ENCODE data around the gene F8. TPM values are rescaled to one million over a fixed set of nuclear protein-coding genes. Genes with fewer than 3 reads are reported as not detected.
A peak's percentile ranks its signal among the peaks of the same experiment; 100 is the strongest.
"Not testable (repeated sequence)": the region's sequence is repeated elsewhere in the genome, so short reads cannot be mapped to it uniquely, and the experiment has no call there.

Gene F8
- total RNA-seq, 1 donor from 2014 or later: 8.9 TPM

- not testable (repeated sequence) for DNase-seq (ENCODE audit: low read depth in 2 of 2)
Measured at GRCh38 chrX:154817048-154817618, 205.4 kb downstream of the F8 start.

- not testable (repeated sequence) for DNase-seq (ENCODE audit: low read depth in 2 of 2)
Measured at GRCh38 chrX:154816326-154816898, 206.1 kb downstream of the F8 start.

- DNase-seq (ENCODE audit: low read depth in 2 of 2): no peak
Measured at GRCh38 chrX:154815274-154815818, 207.2 kb downstream of the F8 start.

- DNase-seq (ENCODE audit: low read depth in 2 of 2): no peak
Measured at GRCh38 chrX:154813801-154814200, 208.7 kb downstream of the F8 start.

DNA sequence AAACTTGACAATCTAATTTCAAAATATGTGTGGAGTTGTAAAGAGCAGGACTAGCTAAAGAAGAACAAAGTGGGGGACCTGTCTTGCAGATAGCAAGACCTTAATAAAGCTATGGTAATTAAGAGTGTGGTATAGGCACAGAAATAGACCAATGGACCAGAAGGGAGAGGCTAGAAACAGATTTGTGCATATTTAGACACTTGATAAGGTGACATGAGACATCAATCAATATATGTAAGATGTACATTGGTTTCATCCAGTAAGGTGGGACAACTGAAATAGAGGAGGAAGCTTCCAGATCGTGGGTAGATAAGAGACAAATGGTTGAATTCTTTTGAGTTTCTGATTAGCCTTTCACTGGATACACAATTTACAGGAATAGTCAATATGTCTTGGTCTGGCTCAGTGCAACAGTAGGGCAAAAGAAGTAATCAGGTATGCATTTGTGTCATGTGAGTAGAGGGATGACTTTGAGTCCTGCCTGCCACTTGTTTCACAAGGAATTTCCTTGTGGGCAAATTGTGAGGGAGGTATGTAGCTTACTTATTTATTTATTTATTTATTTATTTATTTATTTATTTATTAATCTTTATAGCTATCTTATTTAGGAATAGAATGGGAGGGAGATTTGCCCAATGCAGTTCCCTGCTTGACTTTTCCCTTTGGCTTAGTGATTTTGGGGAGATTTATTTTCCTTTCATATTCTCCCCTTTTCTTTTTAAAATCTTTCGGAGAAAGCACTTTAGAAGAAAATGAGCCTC lies 210.0 kb downstream of the F8 start:
- DNase-seq (ENCODE audit: low read depth in 2 of 2): no peak

- DNase-seq (ENCODE audit: low read depth in 2 of 2): no peak
Measured at GRCh38 chrX:154809939-154810665, 212.4 kb downstream of the F8 start.

DNA sequence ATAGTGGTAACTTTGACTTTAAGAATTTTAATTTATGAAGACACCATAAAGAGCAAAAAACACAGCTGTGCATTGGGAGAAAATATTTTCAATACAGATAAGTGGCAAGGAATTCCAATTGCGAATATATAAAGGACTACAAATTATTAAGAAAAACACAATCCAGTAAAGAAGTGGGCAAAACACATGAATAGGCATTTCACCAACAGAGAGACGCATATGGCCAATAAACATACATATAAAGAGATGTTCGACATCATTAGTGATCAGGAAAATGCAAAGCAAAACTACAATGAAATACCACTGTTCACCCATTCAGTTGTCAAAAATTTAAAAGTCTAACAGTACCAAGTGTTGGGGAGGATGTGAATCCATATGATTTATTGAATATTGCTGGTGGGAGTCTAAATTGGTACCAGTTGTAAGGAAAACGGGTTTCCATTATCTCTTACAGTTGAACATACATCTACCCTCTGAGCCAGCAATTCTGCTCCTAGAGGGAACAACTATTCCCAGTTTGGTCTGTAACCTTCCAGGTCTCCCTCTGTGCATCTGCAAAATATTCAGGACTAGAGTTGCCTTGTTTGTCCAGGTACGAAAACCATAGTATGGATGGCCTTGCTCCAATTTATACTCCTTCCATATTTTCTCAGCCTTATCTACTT lies 215.6 kb downstream of the F8 start:
- DNase-seq (ENCODE audit: low read depth in 2 of 2): no peak

GRCh38 chrX:154805696-154806091 lies 216.8 kb downstream of the F8 start:
- no peak for DNase-seq (ENCODE audit: low read depth in 2 of 2)

DNA sequence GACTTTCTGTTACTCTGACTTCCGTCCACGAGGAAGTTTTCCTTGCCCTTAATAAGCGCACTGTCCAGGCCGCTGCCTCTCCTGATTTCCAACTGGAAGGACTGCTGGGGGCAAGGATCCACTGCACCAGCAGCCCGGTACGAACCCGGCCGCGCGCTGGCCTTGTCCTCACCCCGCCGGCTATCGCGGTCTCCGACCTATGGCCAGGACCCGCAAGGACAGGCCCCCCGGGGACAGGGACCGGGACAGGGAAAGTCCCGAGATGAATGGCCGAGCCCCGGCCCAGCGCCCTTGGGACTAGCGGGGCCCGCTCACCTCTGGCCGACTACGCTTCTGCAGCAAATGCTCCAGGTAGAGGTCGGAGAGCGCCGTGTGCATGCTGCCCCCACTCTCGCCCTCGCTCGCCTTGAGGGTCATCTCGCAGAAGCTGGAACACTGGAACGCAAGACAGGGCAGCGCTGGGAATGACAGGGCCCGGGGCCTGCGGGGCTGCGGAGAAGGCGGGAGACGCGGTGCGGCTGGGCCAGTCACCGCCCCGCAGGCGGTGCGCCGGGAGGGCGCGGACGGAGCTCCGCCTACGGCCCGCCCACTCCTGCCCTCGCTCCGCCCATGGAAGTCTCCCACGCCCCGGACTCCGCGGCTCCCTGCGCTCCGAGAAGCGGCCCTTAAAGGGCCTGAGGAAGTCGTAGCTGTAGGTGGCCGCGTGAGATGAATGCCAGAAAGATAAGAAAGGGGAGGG lies 217.4 kb downstream of the F8 start, which contains the start of gene MPP1:
MPP1 (minus strand) TSS at position 529 of the 739 bp plus-strand sequence; CDS start at position 417, 112 bp downstream.
- peak in 1 of 2 donors; percentile 76 for DNase-seq (ENCODE audit: low read depth in 2 of 2)

GRCh38 chrX:154804261-154804956 lies 218.1 kb downstream of the F8 start:
- DNase-seq (ENCODE audit: low read depth in 2 of 2): no peak

GRCh38 chrX:154802947-154803346 lies 219.6 kb downstream of the F8 start:
- no peak for DNase-seq (ENCODE audit: low read depth in 2 of 2)

- DNase-seq (ENCODE audit: low read depth in 2 of 2): peak in 1 of 2 donors; percentile 21
Measured at GRCh38 chrX:154800478-154801210, 221.9 kb downstream of the F8 start.

GRCh38 chrX:154799556-154800348 lies 222.8 kb downstream of the F8 start:
- DNase-seq (ENCODE audit: low read depth in 2 of 2): peak; percentile 76 to 92

GRCh38 chrX:154797006-154797405 lies 225.5 kb downstream of the F8 start:
- DNase-seq (ENCODE audit: low read depth in 2 of 2): no peak

- DNase-seq (ENCODE audit: low read depth in 2 of 2): no peak
Measured at GRCh38 chrX:154795016-154795415, 227.5 kb downstream of the F8 start.

DNA sequence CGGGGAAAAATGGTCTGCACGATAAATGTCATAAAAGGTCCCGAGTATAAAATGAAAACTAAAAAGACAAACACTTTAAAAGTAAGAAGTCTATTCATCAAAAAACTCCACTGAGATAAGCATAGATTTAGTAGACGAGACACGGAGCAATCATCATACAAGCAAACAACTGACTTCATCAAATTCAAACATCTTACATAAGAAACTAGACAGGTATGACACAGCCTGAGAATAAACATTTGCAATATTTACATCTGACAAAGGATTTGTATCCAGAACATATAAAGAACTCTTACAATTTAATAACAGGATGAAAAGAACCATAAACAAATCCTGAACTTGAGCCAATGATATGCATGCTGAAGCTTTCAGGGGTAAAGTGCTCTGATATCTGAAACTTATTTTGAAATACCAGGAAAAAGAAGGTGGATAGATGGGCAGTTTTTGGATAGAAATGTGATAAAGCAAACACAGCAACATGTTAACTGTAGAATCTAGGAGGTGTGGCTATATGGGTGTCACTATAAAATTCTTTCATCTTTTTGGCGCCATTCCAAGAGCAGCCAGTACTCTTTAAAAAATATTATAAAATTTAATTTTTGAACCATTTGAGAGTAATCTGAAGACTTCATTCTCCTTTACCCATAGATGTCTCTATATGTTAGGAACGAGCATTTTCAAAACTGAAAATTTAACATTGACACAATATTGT lies 229.3 kb downstream of the F8 start:
- no peak for DNase-seq (ENCODE audit: low read depth in 2 of 2)

GRCh38 chrX:154791939-154792338 lies 230.6 kb downstream of the F8 start:
- DNase-seq (ENCODE audit: low read depth in 2 of 2): no peak

GRCh38 chrX:154791467-154791866 lies 231.1 kb downstream of the F8 start:
- DNase-seq (ENCODE audit: low read depth in 2 of 2): no peak

Measured in dermis microvascular lymphatic vessel endothelial cell (primary cell).